HCT116 (cell line): ENCODE data around the gene KLK1. TPM values are rescaled to one million over a fixed set of nuclear protein-coding genes. Genes with fewer than 3 reads are reported as not detected.

Source experiments
- ATAC-seq: fragments of 200-7000 bp; cut with Tn5 transposase; 2 replicates; pipeline ENCODE4 v1.9.1; 2020; ENCODE audit warnings: mild to moderate bottlenecking, moderate library complexity
- BruUV-seq: library from RNA; stranded (reverse); fragments of 400-500 nt; replicated peaks from 2 replicates; lab custom pipeline; 2021; lab: Mats Ljungman, UMichigan
- CTCF ChIA-PET: fragments of 300-600 bp; sonication (Branson Sonifier 250); formaldehyde crosslinking; loops from one replicate; lab custom pipeline; 2021; ENCODE audit warnings: antibody characterized with exemption; lab: Charles Lee
- POLR2A ChIA-PET: fragments of 300-600, 350-600 bp; sonication (Branson Sonifier 250); formaldehyde crosslinking; loops from one replicate; lab custom pipeline; 2021; ENCODE audit warnings: antibody characterized with exemption; lab: Charles Lee
- RAD21 ChIA-PET, 2 experiments: fragments of 300-600 bp; sonication (Branson Sonifier 250); formaldehyde crosslinking; loops; one replicate each; lab custom pipeline; 2023; ENCODE audit warnings: low total read pairs in 2 of 2; ENCODE audit not compliant: uncharacterized antibody in 2 of 2, unreplicated experiment in 2 of 2, low non-redundant PET in 1 of 2; lab: Charles Lee
- DNase-seq: peaks from one replicate; pipeline ENCODE4 v3.0.0-alpha.2; 2010; ENCODE audit warnings: low read depth, low spot score
- H2AFZ ChIP-seq: fragments of 200-600 bp; shearing (Covaris generic), sonication (generic); 2 replicates; pipeline ENCODE4 v1.6.1; 2017; ENCODE audit warnings: low read depth, mixed run types, mixed read lengths, antibody characterized with exemption, low read length; ENCODE audit not compliant: poor library complexity, severe bottlenecking
- H3K27ac ChIP-seq: 2 replicates; pipeline ENCODE4 v1.5.1; 2012; ENCODE audit warnings: low read depth, low read length
- H3K27me3 ChIP-seq: fragments of 200-600 bp; sonication (generic); 2 replicates; pipeline ENCODE4 v1.6.1; 2016; ENCODE audit warnings: mixed run types, low read length, mixed read lengths; ENCODE audit not compliant: insufficient read depth
- H3K36me3 ChIP-seq, 2 experiments: fragments of 200-500 bp in 1 of 2; fragments of 200-600 bp in 1 of 2; sonication (Bioruptor generic) in 1 of 2; sonication (generic) in 1 of 2; 2 replicates each; pipeline versions ENCODE4 v1.5.1 to v1.6.1; 2014 to 2016; ENCODE audit warnings: low read length in 2 of 2, inconsistent platforms in 1 of 2, mixed read lengths in 1 of 2, mixed run types in 1 of 2; ENCODE audit not compliant: insufficient read depth in 2 of 2, control insufficient read depth in 1 of 2
- H3K4me1 ChIP-seq, 2 experiments: fragments of 200-600 bp in 1 of 2; sonication (generic) in 1 of 2; 2 replicates each; pipeline versions ENCODE4 v1.5.1 to v1.6.1; 2012 to 2017; ENCODE audit warnings: low read length in 2 of 2, inconsistent platforms in 1 of 2, mild to moderate bottlenecking in 1 of 2, mixed read lengths in 1 of 2, mixed run types in 1 of 2, moderate library complexity in 1 of 2; ENCODE audit not compliant: insufficient read depth in 2 of 2, control insufficient read depth in 1 of 2
- H3K4me2 ChIP-seq: fragments of 200-600 bp; sonication (generic); 2 replicates; pipeline ENCODE4 v1.6.1; 2017; ENCODE audit warnings: mixed run types, low read length, mixed read lengths
- H3K4me3 ChIP-seq, 2 experiments: fragments of 200-600 bp in 1 of 2; sonication (generic) in 1 of 2; replicated peaks in 1 of 2; 2 replicates each; pipeline ENCODE4 v1.5.1; 2011 to 2016; ENCODE audit warnings: low read length in 2 of 2, control low read depth in 1 of 2, low read depth in 1 of 2, mild to moderate bottlenecking in 1 of 2, mixed read lengths in 1 of 2, mixed run types in 1 of 2
- H3K79me2 ChIP-seq: fragments of 200-600 bp; sonication (generic); 2 replicates; pipeline ENCODE4 v1.6.1; 2017; ENCODE audit warnings: mild to moderate bottlenecking, mixed run types, low read length, moderate library complexity, mixed read lengths; ENCODE audit not compliant: insufficient read depth
- H3K9ac ChIP-seq: fragments of 200-600 bp; sonication (generic); 2 replicates; pipeline ENCODE4 v1.6.1; 2016; ENCODE audit warnings: low read length, mixed read lengths
- H3K9me2 ChIP-seq: fragments of 200-600 bp; sonication (generic), shearing (Covaris generic); 2 replicates; pipeline ENCODE4 v1.6.1; 2017; ENCODE audit warnings: mixed run types, mild to moderate bottlenecking, moderate library complexity; ENCODE audit not compliant: insufficient read depth
- H3K9me3 ChIP-seq, 2 experiments: fragments of 200-500 bp in 1 of 2; fragments of 200-600 bp in 1 of 2; sonication (Bioruptor generic) in 1 of 2; sonication (generic) in 1 of 2; 2 replicates each; pipeline ENCODE4 v1.6.1; 2014 to 2017; ENCODE audit warnings: low read length in 2 of 2, mixed read lengths in 2 of 2, inconsistent platforms in 1 of 2, low read depth in 1 of 2, mild to moderate bottlenecking in 1 of 2, mixed run types in 1 of 2, moderate library complexity in 1 of 2; ENCODE audit not compliant: control insufficient read depth in 1 of 2, insufficient read depth in 1 of 2
- H4K20me1 ChIP-seq: fragments of 200-600 bp; sonication (generic), shearing (Covaris generic); 2 replicates; pipeline ENCODE4 v1.6.1; 2017; ENCODE audit warnings: mixed run types, mild to moderate bottlenecking, moderate library complexity; ENCODE audit not compliant: insufficient read depth
- FOSL1 ChIP-seq: IDR thresholded peaks from 2 replicates; pipeline ENCODE4 v1.6.1; 2012; ENCODE audit warnings: low read depth
- POLR2A ChIP-seq: IDR thresholded peaks from 2 replicates; pipeline ENCODE4 v1.7.0; 2011; ENCODE audit warnings: borderline replicate concordance; ENCODE audit not compliant: insufficient read depth, insufficient read length; ENCODE audit errors: extremely low read depth
- POLR2AphosphoS5 ChIP-seq: IDR thresholded peaks from 2 replicates; pipeline ENCODE4 v1.6.1; 2011; ENCODE audit warnings: mild to moderate bottlenecking, low read depth, low read length, moderate library complexity
- REST ChIP-seq: IDR thresholded peaks from 2 replicates; pipeline ENCODE4 v1.6.1; 2012; ENCODE audit warnings: low read depth
- intact Hi-C: fragments of 100-400 bp; cut with micrococcal nuclease; formaldehyde crosslinking; loops from 2 replicates; pipeline ENCODE4 v1.10.0; 2022
- total RNA-seq: library from RNA; stranded (reverse); gene quantifications from one replicate; pipeline ENCODE4 v1.2.1, GENCODE V29; 2021; ENCODE audit not compliant: unreplicated experiment

The KLK1 gene
- total RNA-seq, 1 experiment from 2014 or later: 3.3 TPM

- H3K27me3 ChIP-seq: no peaks in the 10 kb centered on the region
- H3K9ac ChIP-seq: no peak overlapping the region
- RAD21 ChIA-PET: no interaction called here
- POLR2A ChIA-PET: interaction anchor here (1.2 to 3.5 kb wide), 3 partner anchors 8 to 221 kb away, joined by 3 to 19 read pairs (median 4); no protein-coding TSS in a partner anchor
- peaks cover 37 to 44% of the 10 kb centered on the region in 2 experiments for H3K36me3 ChIP-seq
- TF ChIP-seq POLR2AphosphoS5: peak; percentile 55; the same call in 1 of the 2 replicates
- TF ChIP-seq FOSL1: no peak
- TF ChIP-seq POLR2A: no peak
- no peak for TF ChIP-seq REST
- TF ChIP-seq, all 23 proteins: peak for 1
- Histone ChIP-seq H3K79me2 (peaks cover 43% of the 10 kb centered on the region), H3K4me3 (no peak overlapping the region), H3K4me2 (no peak overlapping the region), H3K27ac (peak overlapping the region; percentile 42), H3K9me3 (no peaks in the 10 kb centered on the region), H4K20me1 (peaks cover 48% of the 10 kb centered on the region; the same call in 1 of the 2 replicates), H3K9me2 (no peaks in the 10 kb centered on the region), H3K4me1 (peaks cover 11 to 33% of the 10 kb centered on the region in 2 experiments; a peak in 3 of 4 replicates), H2AFZ (no peak overlapping the region)
- ATAC-seq (peak; percentile 9), DNase-seq (no peak)
- BruUV-seq: no TSS peak
- intact Hi-C loops: no loop called here
- CTCF ChIA-PET: interaction anchor here (1.0 to 3.1 kb wide), 4 partner anchors 125 to 300 kb away, joined by 3 to 19 read pairs (median 4); no protein-coding TSS in a partner anchor
Measured at GRCh38 chr19:50796634-50797428, 26.8 kb downstream of the KLK1 start.
